ENCODE results near the gene DPT.

DPT gene

GRCh38 chr1:168676029-168676812 lies 52.8 kb downstream of the DPT start:
- TF ChIP-seq, protein P1, sequence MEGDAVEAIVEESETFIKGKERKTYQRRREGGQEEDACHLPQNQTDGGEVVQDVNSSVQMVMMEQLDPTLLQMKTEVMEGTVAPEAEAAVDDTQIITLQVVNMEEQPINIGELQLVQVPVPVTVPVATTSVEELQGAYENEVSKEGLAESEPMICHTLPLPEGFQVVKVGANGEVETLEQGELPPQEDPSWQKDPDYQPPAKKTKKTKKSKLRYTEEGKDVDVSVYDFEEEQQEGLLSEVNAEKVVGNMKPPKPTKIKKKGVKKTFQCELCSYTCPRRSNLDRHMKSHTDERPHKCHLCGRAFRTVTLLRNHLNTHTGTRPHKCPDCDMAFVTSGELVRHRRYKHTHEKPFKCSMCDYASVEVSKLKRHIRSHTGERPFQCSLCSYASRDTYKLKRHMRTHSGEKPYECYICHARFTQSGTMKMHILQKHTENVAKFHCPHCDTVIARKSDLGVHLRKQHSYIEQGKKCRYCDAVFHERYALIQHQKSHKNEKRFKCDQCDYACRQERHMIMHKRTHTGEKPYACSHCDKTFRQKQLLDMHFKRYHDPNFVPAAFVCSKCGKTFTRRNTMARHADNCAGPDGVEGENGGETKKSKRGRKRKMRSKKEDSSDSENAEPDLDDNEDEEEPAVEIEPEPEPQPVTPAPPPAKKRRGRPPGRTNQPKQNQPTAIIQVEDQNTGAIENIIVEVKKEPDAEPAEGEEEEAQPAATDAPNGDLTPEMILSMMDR (conservative IDR thresholded peaks at IDR 0.05) = no peak
- no peak for TF ChIP-seq ZFX (IDR thresholded peaks at IDR 0.05)

DNA sequence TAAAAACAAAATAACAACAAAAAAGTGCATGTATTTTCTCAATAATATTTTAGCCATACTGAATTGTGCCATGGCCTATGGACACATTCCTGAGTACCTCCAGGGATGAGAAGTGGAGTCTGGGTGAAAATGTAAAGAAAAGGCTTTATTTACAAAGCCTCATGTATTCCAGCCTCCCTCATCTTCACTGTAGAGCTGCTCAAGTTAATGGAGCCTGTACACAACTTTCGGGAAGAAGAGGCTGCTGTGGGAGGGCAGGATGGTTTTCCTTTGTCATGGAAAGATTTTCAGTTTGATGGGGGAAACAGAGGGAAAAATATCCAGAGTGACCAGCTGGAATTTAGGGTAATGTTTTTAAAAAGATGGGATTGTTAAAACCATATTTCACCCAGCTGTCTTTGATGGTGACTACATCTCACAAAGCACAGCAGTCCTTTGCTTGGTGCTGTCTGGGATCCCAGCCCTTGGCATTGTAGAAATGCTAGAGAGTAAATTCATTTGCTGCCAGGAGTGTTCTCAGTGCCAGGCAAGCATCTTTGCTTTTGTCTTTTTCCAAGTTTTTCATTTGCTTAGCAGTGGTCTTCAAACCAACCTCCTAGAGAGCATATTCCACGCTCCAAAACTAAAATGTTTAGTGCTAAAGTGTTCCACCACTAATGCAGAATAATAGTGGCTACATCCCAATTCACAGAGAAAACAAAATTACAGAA lies 54.9 kb downstream of the DPT start:
- H3K27ac ChIP-seq = no peak overlapping the region
- TF ChIP-seq, protein P1 (conservative IDR thresholded peaks at IDR 0.05) = no peak
- TF ChIP-seq ZFX (IDR thresholded peaks at IDR 0.05) = no peak

More at GRCh38 chr1:168676029-168676812, 52.8 kb downstream of the DPT start:
- no peak overlapping the region; the same call in 1 of the 2 replicates for H3K27ac ChIP-seq

- TF ChIP-seq, protein P1 (conservative IDR thresholded peaks at IDR 0.05) = no peak
- TF ChIP-seq ZFX (IDR thresholded peaks at IDR 0.05) = no peak
- H3K27ac ChIP-seq = no peak overlapping the region
Observed at GRCh38 chr1:168672278-168672677, 56.7 kb downstream of the DPT start.

GRCh38 chr1:168671782-168672181 lies 57.2 kb downstream of the DPT start:
- TF ChIP-seq ZFX (IDR thresholded peaks at IDR 0.05) = no peak
- TF ChIP-seq, protein P1 (conservative IDR thresholded peaks at IDR 0.05) = no peak
- no peak overlapping the region for H3K27ac ChIP-seq

GRCh38 chr1:168665975-168666374 lies 63.0 kb downstream of the DPT start:
- TF ChIP-seq ZFX (IDR thresholded peaks at IDR 0.05) = no peak
- TF ChIP-seq, protein P1 (conservative IDR thresholded peaks at IDR 0.05) = no peak

DNA sequence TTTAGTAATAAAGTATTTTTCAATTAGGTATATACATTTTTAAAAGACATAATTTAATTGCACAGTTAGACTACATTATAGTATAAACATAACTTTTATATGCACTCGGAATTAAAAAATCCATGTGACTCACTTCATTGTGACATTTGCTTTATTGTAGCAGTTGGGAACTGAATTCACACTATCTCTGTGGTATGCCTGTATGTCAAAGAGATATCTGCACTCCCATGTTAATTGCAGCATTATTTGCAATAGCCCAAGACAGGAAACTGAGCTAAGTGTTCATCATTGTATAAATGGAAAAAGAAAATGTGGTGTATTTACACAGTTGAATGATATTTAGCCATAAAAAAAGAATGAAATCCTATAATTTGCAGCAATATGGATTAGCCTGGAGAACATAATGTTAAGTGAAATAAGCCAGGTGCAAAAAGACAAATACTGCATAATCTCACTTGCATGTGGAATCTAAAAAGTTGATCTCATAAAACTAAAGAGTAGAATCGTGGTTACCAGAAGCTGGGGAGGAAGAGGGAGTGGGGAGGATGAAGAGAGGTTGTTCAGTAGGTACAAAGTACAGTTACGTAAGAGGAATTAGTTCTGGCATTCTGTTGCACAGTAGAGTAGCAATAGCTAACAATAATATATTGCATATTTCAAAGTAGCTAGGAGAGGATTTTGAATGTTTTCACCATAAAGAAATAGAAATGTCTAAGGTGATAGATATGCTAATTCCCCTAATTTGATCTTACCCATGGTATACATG lies 64.8 kb downstream of the DPT start:
- no peak overlapping the region for H3K27ac ChIP-seq
- TF ChIP-seq ZFX (IDR thresholded peaks at IDR 0.05) = no peak
- TF ChIP-seq, protein P1 (conservative IDR thresholded peaks at IDR 0.05) = no peak

More at GRCh38 chr1:168665975-168666374, 63.0 kb downstream of the DPT start:
- H3K27ac ChIP-seq = no peak overlapping the region
